SIG-M5 treated with dmso at 0.1 percent for 504 hours (cell line): ENCODE results near the gene SST.

Experiments
- DNase-seq: peaks from one replicate; lab custom pipeline; 2025; ENCODE audit not compliant: unreplicated experiment; lab: John Stamatoyannopoulos, UW

Gene SST

GRCh38 chr3:187669675-187670504 is at the start of gene SST:
Gene SST (minus strand): TSS chr3:187670394. CDS start chr3:187670291, 103 bp downstream.
- peak; percentile 15 for DNase-seq

- DNase-seq: no peak
These were observed 49.6 kb upstream of the SST start for GRCh38 chr3:187719628-187720336.

DNA sequence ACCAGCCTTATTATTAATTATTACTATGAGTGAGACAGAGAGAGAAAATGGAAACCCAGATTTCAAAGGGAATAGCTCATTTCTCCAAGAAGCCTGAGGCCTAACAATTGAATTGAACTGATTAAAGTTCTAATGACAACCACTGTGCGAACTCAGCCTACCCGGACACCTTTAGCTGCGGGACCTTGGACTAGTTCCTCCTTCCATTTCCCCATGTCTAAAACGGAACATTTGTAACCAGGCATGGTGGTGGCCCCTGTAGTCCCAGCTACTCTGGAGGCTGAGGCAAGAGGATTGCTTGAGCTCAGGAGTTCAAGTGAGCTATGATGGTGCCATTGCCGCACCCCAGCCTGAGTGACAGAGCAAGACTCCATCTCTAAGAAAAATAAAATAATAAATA is 48.6 kb upstream of the SST start:
- DNase-seq: no peak

DNA sequence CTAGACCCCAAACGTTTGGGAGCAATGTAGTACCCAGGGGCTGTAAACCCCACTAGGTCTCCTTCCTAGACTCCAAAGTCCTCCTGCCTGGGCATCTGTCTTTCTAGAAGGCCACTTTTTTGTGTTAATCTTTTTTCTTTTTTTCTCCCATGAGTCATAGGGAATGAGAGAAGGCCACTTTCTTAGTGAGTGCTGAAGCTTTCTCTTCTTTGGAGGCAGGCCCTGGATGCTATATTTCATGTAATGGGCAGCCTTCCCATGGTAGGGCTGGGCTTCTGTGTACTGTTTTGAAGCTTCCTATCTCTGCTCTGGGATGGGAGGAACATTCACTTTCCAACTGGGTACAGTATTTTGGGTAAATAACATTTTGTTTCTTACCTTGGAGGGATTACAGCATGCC is 47.4 kb upstream of the SST start:
- DNase-seq: no peak

DNA sequence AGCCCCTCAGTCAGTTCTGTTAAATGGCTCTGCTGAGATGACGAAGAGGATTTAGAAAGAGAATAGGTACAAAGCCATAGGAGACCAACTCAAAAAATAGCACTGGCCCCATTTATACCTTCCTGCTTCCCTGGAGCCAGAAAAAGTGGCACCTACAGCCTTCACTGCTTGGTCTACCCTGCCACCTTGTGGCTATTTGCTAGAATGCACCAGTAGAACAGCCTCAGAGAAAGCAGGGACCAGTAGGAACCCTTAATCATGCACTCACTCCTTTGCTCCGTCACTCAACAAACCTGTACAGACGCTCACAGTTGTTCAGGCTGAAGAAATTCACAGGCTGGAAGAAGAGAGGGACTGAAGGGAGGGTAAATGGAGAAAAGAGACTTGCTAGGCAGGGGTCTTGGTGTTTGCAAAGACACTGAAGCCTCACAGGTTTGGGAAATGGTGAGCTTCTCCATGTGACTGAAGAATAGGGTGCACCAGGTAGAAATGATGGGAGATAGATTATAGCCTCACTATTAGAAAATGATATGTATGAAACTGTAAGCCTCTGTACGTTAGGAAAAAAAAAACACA is 44.3 kb upstream of the SST start:
- DNase-seq: peak; percentile 71

DNA sequence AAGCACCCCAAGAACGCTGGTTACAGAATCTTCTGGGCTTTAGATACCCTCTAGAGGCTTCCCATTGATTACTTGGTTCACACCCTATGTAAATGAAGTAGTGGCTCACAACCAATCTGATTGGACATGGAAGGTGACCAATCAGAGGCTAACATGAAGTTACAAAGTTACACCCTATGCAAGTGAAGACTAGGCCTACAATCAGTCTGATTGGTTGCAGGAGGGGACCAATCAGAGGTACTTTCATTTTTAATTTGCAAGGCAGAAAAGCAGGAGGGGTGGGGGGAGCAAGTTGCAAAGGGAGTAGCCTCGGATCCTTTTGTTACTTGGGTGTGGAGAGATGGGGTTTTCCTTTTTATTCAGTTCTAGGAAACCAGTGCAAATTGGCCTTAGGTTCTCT is 43.3 kb upstream of the SST start:
- DNase-seq: peak; percentile 27

GRCh38 chr3:187709155-187709554 is 39.0 kb upstream of the SST start:
- peak; percentile 10 for DNase-seq

GRCh38 chr3:187708696-187709095 is 38.5 kb upstream of the SST start:
- no peak for DNase-seq

- no peak for DNase-seq
These were observed 36.8 kb upstream of the SST start for GRCh38 chr3:187706971-187707370.

DNA sequence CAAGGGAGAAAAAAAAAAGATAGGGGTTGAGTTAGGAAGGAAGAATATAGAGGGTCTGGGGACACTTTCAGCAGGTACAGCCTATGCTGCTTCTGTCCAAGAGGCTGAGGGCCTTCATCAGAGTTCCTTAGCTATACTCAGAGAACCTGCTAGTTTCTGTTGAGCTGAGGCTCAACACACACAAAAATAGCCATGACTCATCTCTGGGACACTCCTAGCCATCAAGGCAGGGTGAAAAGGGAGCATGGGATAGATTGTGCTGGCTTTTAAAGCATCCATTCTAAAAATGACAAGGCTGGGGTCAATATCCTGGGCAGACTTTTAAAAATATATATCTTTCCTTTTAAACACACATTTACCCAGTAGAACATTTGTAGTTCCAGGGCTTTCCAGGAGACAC is 35.0 kb upstream of the SST start:
- no peak for DNase-seq

GRCh38 chr3:187702507-187703033 is 32.4 kb upstream of the SST start, which contains the start of gene RTP2:
Gene RTP2 (minus strand): TSS chr3:187702557. CDS start chr3:187702128, 429 bp downstream.
- no peak for DNase-seq

DNA sequence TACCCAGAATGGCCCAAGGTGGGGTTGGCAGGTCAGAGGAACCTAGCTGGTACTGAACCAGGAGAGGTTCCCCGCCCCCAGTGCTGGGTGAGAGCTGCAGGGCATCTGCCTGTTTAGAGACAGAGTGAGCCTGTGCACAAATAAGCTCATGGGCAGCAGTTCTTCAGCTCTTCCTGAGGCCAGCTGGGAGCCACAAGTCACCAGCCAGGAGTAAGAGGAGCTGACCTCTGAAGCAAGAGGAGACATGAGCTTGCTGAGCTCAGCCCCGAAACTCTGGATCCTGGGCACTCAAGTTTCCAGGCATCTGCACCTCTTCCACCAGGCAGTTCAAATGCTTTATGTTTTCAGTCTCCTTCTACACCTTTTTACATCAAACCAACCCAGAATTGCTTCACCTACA is 30.1 kb upstream of the SST start:
- no peak for DNase-seq

GRCh38 chr3:187698499-187699399 is 28.6 kb upstream of the SST start:
- DNase-seq: no peak

GRCh38 chr3:187696021-187696420 is 25.8 kb upstream of the SST start:
- no peak for DNase-seq

DNA sequence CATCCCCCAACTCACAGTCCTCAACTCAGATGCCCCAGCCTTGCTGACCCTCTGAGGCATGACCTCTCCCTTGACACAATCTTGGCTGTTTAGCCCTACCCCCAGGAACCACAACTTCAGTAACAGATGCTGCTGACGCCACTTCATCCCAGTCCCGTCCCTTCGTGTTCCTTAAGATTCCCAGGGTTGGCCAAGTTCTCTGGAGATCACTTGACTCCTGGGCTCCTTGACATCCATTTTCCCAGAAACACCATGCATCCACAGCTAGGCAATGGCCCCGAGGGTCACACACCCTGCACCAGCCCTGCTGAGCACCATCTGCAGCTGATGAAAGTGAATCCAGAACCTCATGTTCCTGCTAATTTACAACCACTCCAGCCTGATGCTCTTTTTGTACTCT is 25.3 kb upstream of the SST start:
- no peak for DNase-seq

- no peak for DNase-seq
These were observed 24.6 kb upstream of the SST start for GRCh38 chr3:187694801-187695200.

GRCh38 chr3:187693431-187693830 is 23.2 kb upstream of the SST start:
- no peak for DNase-seq

DNA sequence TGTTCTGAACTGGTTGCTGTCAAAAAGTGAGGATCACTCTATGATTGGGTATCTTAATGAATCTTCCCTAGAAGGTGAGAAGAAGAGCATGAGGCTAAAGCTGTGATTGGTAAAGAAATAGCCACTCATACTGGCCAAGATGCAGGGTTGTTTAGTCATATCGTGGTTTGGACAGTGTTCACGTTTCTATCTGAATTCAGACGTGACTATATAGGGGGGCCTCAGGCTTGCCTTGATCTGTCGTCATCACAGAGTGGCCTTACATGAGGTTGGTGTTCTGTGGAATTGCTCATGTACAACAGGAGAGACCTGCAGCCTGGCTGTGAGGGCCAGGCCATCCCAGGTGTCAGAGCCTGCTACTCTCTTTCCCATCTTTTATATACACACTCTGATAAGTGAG is 19.8 kb upstream of the SST start:
- no peak for DNase-seq

- DNase-seq: no peak
These were observed 16.6 kb upstream of the SST start for GRCh38 chr3:187686621-187687273.

- DNase-seq: no peak
These were observed 15.8 kb upstream of the SST start for GRCh38 chr3:187685948-187686347.
